Measurements from ENCODE around the gene SERTAD4.

DNA sequence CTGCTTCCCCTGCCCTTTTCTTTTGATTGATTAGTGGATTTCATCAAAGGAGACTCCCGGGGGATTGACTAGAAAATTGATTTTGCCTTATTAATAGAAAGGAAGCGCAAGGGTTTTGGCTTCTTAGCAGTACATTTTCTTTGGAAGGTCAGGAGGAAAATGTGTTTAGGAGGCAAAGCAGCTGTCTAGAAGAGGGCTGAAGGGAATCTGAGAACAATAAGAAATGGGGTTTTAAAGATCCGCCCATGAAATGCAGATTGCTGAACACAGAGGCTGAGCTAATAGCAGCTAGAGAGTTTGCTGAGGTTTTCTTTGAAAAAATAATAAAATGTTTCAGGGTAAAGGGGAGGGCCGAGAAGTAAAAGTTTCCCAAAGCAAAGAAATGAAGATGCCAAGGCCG is 4.9 kb downstream of the SERTAD4 start:
- TF ChIP-seq, protein P1, sequence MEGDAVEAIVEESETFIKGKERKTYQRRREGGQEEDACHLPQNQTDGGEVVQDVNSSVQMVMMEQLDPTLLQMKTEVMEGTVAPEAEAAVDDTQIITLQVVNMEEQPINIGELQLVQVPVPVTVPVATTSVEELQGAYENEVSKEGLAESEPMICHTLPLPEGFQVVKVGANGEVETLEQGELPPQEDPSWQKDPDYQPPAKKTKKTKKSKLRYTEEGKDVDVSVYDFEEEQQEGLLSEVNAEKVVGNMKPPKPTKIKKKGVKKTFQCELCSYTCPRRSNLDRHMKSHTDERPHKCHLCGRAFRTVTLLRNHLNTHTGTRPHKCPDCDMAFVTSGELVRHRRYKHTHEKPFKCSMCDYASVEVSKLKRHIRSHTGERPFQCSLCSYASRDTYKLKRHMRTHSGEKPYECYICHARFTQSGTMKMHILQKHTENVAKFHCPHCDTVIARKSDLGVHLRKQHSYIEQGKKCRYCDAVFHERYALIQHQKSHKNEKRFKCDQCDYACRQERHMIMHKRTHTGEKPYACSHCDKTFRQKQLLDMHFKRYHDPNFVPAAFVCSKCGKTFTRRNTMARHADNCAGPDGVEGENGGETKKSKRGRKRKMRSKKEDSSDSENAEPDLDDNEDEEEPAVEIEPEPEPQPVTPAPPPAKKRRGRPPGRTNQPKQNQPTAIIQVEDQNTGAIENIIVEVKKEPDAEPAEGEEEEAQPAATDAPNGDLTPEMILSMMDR (IDR thresholded peaks at IDR 0.05), result no peak
- no peak for TF ChIP-seq POLR2A (IDR thresholded peaks at IDR 0.05)
